ENCODE data around the gene LHFPL2. TPM values are rescaled to one million over a fixed set of nuclear protein-coding genes. Genes with fewer than 3 reads are reported as not detected.

LHFPL2 gene
- total and polyA plus RNA-seq, 9 of the 15 experiments (the other 6 are each of a cell fraction or from before 2014, with no cell fraction given): 1.0 to 6.6 (median 4.6) TPM

DNA sequence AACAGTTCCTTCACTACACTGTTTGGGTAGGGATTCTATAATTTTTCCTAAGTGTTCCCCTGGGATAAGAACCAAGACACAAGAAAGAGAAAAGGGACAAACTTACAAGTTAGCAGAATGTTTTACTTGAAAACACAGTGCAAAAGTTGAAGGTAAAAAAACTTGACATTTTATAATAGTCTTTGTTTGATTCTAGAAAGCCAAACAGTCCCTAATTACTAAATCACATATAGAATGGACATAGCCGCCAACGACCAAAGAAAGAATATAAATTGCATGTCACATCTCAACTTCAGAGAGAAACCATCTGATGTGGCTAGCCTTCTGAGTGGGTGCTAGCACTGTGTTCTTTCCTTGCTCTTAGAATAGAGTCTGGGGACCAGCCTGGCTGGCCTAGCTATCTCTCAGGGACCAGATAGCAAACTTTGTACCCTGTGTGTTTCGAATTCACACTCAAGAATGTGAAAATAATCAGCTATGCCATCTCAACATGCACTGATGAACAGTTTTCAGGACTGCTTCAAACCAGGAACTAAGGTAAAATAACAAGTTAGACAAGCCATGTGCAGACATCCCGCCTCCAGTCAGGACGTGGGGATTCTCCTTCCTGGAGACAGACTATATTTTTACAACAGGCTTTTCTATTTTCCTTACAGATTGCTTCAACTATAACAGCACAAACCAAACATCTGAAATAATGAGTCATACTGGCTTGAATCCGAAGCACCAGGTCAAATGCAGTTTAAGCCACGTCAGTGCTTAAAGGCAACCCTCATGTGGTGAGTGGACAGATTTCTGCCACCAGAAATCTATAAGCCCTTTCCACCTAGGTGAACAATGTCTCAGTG lies 53.7 kb downstream of the LHFPL2 start (continued):
- TF ChIP-seq, protein P1, sequence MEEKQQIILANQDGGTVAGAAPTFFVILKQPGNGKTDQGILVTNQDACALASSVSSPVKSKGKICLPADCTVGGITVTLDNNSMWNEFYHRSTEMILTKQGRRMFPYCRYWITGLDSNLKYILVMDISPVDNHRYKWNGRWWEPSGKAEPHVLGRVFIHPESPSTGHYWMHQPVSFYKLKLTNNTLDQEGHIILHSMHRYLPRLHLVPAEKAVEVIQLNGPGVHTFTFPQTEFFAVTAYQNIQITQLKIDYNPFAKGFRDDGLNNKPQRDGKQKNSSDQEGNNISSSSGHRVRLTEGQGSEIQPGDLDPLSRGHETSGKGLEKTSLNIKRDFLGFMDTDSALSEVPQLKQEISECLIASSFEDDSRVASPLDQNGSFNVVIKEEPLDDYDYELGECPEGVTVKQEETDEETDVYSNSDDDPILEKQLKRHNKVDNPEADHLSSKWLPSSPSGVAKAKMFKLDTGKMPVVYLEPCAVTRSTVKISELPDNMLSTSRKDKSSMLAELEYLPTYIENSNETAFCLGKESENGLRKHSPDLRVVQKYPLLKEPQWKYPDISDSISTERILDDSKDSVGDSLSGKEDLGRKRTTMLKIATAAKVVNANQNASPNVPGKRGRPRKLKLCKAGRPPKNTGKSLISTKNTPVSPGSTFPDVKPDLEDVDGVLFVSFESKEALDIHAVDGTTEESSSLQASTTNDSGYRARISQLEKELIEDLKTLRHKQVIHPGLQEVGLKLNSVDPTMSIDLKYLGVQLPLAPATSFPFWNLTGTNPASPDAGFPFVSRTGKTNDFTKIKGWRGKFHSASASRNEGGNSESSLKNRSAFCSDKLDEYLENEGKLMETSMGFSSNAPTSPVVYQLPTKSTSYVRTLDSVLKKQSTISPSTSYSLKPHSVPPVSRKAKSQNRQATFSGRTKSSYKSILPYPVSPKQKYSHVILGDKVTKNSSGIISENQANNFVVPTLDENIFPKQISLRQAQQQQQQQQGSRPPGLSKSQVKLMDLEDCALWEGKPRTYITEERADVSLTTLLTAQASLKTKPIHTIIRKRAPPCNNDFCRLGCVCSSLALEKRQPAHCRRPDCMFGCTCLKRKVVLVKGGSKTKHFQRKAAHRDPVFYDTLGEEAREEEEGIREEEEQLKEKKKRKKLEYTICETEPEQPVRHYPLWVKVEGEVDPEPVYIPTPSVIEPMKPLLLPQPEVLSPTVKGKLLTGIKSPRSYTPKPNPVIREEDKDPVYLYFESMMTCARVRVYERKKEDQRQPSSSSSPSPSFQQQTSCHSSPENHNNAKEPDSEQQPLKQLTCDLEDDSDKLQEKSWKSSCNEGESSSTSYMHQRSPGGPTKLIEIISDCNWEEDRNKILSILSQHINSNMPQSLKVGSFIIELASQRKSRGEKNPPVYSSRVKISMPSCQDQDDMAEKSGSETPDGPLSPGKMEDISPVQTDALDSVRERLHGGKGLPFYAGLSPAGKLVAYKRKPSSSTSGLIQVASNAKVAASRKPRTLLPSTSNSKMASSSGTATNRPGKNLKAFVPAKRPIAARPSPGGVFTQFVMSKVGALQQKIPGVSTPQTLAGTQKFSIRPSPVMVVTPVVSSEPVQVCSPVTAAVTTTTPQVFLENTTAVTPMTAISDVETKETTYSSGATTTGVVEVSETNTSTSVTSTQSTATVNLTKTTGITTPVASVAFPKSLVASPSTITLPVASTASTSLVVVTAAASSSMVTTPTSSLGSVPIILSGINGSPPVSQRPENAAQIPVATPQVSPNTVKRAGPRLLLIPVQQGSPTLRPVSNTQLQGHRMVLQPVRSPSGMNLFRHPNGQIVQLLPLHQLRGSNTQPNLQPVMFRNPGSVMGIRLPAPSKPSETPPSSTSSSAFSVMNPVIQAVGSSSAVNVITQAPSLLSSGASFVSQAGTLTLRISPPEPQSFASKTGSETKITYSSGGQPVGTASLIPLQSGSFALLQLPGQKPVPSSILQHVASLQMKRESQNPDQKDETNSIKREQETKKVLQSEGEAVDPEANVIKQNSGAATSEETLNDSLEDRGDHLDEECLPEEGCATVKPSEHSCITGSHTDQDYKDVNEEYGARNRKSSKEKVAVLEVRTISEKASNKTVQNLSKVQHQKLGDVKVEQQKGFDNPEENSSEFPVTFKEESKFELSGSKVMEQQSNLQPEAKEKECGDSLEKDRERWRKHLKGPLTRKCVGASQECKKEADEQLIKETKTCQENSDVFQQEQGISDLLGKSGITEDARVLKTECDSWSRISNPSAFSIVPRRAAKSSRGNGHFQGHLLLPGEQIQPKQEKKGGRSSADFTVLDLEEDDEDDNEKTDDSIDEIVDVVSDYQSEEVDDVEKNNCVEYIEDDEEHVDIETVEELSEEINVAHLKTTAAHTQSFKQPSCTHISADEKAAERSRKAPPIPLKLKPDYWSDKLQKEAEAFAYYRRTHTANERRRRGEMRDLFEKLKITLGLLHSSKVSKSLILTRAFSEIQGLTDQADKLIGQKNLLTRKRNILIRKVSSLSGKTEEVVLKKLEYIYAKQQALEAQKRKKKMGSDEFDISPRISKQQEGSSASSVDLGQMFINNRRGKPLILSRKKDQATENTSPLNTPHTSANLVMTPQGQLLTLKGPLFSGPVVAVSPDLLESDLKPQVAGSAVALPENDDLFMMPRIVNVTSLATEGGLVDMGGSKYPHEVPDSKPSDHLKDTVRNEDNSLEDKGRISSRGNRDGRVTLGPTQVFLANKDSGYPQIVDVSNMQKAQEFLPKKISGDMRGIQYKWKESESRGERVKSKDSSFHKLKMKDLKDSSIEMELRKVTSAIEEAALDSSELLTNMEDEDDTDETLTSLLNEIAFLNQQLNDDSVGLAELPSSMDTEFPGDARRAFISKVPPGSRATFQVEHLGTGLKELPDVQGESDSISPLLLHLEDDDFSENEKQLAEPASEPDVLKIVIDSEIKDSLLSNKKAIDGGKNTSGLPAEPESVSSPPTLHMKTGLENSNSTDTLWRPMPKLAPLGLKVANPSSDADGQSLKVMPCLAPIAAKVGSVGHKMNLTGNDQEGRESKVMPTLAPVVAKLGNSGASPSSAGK (IDR thresholded peaks at IDR 0.05): peak; percentile 59
- TF ChIP-seq, protein P2, sequence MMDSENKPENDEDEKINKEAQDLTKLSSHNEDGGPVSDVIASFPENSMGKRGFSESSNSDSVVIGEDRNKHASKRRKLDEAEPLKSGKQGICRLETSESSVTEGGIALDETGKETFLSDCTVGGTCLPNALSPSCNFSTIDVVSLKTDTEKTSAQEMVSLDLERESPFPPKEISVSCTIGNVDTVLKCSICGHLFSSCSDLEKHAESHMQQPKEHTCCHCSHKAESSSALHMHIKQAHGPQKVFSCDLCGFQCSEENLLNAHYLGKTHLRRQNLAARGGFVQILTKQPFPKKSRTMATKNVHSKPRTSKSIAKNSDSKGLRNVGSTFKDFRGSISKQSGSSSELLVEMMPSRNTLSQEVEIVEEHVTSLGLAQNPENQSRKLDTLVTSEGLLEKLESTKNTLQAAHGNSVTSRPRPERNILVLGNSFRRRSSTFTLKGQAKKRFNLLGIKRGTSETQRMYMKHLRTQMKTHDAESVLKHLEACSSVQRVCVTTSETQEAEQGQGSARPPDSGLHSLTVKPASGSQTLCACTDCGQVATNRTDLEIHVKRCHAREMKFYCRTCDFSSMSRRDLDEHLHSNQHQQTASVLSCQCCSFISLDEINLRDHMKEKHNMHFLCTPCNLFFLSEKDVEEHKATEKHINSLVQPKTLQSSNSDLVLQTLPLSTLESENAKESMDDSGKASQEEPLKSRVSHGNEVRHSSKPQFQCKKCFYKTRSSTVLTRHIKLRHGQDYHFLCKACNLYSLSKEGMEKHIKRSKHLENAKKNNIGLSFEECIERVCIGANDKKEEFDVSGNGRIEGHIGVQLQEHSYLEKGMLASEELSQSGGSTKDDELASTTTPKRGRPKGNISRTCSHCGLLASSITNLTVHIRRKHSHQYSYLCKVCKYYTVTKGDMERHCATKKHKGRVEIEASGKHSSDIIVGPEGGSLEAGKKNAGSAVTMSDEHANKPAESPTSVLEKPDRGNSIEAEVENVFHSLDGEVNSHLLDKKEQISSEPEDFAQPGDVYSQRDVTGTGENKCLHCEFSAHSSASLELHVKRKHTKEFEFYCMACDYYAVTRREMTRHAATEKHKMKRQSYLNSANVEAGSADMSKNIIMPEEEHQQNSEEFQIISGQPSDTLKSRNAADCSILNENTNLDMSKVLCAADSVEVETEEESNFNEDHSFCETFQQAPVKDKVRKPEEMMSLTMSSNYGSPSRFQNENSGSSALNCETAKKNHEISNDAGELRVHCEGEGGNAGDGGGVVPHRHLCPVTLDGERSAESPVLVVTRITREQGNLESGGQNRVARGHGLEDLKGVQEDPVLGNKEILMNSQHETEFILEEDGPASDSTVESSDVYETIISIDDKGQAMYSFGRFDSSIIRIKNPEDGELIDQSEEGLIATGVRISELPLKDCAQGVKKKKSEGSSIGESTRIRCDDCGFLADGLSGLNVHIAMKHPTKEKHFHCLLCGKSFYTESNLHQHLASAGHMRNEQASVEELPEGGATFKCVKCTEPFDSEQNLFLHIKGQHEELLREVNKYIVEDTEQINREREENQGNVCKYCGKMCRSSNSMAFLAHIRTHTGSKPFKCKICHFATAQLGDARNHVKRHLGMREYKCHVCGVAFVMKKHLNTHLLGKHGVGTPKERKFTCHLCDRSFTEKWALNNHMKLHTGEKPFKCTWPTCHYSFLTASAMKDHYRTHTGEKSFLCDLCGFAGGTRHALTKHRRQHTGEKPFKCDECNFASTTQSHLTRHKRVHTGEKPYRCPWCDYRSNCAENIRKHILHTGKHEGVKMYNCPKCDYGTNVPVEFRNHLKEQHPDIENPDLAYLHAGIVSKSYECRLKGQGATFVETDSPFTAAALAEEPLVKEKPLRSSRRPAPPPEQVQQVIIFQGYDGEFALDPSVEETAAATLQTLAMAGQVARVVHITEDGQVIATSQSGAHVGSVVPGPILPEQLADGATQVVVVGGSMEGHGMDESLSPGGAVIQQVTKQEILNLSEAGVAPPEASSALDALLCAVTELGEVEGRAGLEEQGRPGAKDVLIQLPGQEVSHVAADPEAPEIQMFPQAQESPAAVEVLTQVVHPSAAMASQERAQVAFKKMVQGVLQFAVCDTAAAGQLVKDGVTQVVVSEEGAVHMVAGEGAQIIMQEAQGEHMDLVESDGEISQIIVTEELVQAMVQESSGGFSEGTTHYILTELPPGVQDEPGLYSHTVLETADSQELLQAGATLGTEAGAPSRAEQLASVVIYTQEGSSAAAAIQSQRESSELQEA (IDR thresholded peaks at IDR 0.05; ENCODE audit: low read depth): no peak
- no peak for TF ChIP-seq POLR2G (IDR thresholded peaks at IDR 0.05; ENCODE audit: low read depth, low read length)
- TF ChIP-seq ZNF551 (CRISPR knock-in tag; IDR thresholded peaks at IDR 0.05): no peak
- TF ChIP-seq, protein P3, sequence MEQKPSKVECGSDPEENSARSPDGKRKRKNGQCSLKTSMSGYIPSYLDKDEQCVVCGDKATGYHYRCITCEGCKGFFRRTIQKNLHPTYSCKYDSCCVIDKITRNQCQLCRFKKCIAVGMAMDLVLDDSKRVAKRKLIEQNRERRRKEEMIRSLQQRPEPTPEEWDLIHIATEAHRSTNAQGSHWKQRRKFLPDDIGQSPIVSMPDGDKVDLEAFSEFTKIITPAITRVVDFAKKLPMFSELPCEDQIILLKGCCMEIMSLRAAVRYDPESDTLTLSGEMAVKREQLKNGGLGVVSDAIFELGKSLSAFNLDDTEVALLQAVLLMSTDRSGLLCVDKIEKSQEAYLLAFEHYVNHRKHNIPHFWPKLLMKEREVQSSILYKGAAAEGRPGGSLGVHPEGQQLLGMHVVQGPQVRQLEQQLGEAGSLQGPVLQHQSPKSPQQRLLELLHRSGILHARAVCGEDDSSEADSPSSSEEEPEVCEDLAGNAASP (IDR thresholded peaks at IDR 0.05): no peak

All from K562 (cell line).